ENCODE results near the gene URB2.
"Not testable (repeated sequence)": the region's sequence is repeated elsewhere in the genome, so short reads cannot be mapped to it uniquely, and the experiment has no call there.

Gene URB2

GRCh38 chr1:229625915-229626831, at the start of gene URB2, which contains the start of gene TAF5L:
Gene URB2, plus strand, starts transcription at chr1:229626247. Its CDS starts 1,387 bp downstream, at chr1:229627634.
Gene TAF5L, minus strand, starts transcription at chr1:229626122. Its CDS starts 11,640 bp downstream, at chr1:229614482.
- DNase-seq (ENCODE audit: low read depth): peak; percentile 80

GRCh38 chr1:229578168-229579058, 47.6 kb upstream of the URB2 start:
- DNase-seq (ENCODE audit: low read depth): no peak

DNA sequence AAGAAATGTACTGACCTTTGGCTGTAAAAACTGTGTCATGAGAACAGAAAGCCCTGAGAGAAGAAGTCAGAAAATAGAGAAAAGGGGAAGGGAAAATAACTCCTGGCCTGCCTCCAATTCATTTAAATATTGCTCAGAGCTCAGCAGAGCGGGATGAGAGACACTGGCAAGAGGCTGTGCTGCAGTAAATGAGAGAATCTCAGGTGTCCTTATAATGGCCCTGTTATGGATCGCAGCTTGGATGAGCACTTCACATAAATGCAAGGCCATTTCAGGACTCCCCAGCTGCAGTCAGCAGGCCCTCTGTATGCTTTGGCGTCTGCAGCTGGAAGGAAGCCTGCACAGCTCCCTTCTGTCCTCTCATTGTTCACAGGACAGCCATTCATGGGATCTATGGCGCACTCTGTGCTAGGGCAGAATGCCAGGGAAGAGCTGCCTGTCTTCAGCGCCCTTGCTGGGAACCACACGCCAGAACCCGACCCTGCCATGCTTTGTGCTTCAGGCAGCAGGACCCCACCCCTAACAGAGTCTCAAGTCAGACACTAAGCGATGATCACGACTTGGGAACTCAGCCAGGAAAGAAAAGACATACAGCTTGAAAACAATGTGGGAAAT, 46.9 kb upstream of the URB2 start:
- DNase-seq (ENCODE audit: low read depth): no peak

DNA sequence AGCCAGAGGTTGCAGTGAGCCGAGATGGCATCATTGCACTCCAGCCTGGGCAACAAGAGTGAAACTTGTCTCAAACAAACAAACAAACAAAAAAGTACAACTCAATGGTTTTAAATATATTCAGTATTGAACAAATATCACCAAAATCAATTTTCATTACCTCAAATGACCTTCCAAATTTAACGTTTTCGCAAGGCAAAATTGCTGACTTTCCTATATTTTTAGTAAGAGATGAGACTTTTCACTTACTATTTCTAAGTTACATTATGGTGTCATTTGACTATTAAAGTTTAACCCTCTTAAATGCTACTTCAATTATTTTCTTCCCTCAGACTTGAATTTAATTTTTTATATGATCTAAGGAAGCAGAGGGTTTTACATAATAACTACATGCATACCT, 44.6 kb upstream of the URB2 start:
- DNase-seq (ENCODE audit: low read depth): no peak

DNA sequence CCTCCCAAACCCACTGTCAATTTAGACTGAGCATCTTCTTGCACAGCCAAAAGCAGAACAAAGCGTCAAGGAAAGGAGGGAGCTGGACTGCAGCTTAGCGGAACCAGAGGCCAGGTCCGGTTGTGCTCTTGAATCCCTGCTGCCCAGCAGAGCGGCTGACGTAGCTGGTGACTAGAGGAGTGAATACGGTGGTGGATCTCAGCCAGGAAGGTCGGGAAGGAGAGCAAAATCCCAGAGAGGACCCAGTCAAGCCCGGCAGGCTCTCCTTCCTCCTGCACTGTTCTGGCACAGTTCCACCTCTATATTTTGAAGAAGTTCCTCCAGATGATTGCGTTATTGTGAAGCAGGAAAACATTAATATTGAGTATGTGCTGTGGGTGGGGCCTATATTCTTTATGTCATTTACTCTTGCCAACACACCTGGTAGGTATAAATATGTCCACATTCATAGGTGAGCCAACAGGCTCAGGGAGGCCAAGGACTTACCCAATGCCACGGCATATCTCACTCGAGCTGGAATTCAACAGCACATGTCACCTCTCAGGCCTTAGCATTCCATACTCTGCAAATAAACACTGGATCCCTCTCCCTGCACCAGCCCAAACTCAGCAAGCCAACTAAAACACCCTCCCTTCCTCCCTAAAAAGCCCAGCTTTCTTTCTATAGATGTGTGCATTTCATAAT, 43.9 kb upstream of the URB2 start:
- no peak for DNase-seq (ENCODE audit: low read depth)

GRCh38 chr1:229582715-229583114, 43.3 kb upstream of the URB2 start:
- no peak for DNase-seq (ENCODE audit: low read depth)

GRCh38 chr1:229585338-229585737, 40.7 kb upstream of the URB2 start:
- DNase-seq (ENCODE audit: low read depth): no peak

DNA sequence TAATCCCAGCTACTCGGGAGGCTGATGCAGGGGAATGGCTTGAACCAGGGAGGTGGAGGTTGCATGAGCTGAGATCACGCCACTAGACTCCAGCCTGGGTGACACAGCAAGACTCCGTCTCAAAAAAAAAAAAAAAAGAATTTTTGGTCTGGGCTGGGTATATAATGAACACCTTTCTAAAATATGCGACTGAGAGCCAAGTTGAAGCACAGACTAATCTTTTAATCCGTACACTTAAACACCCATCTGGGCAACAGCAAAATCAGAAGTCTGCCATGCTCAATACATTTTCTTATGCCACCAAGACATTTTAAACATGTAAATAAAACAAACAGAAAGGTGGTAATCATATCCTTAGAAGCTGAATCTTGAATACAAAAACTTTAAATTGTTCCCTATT, 35.9 kb upstream of the URB2 start:
- DNase-seq (ENCODE audit: low read depth): no peak

DNA sequence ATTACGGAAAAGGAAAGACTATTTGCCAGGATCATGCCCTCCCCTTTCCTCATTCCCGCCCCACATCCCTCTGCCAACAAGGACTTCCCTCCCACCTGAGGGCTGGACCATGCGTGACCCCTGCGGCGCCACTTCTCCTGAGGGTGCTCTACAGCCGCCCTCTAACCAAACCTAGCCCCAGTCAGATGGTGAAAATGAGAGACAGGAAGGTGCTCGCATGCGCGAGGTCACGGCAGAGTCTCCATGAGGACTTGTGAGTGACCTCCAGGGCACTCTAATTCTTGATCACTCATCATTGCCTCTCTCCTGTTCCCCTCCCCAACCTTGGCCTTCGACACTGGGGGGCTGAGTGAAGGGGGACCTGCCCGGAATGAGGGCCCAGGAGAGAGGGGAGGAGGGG, 32.2 kb upstream of the URB2 start:
- DNase-seq (ENCODE audit: low read depth): no peak

DNA sequence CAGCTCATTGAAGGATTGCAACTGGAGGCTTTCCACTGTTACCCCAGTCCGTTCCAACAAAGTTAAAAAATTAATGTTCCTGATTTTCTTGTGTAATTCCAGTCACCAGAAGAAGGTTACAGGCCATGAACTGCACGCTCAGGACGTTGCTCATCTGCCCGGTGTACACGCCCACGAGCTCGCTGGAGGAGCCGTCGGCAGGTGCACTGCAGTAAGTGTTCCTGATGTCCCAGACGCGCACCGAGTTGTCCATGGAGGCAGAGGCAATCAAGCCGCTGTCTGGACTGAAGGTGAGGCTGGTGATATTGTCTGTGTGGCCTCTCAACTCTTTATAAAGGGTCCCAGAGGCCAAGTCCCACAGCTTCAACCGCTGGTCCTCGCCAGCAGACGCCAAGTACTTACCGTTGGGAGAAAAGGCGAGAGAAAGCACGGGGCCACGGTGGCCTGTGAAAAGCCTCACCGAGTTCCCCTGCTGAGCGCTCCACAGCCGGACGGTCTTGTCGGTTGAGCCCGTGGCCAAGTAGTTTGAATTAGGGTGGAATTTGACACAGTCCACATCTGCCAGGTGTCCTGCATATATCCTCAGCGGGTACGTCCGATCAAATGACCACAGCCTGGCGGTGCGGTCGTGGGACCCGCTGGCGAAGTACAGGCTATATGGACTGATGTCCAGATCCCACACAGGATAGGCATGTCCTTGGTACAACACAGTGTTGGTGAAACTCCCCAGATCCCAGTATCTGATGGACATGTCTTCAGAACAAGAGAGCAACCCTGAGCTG, 31.6 kb upstream of the URB2 start:
- DNase-seq (ENCODE audit: low read depth): no peak

DNA sequence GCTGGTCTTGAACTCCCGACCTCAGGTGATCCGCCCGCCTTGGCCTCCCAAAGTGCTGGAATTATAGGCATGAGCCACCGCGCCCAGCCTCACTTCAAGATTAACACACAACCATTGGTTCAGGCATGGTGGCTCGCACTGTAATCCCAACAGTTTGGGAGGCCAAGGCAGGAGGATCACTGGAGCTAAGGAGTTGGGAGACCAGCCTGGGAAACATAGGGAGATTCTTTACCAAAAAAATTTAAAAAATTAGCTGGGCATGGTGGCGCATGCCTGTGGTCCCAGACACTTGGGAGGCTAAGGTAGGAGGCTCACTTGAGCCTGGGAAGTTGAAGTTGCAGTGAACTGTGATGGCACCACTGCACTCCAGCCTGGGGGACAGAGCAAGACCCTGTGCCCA, 30.2 kb upstream of the URB2 start:
- DNase-seq (ENCODE audit: low read depth): not testable (repeated sequence)

- DNase-seq (ENCODE audit: low read depth): no peak
Observed at GRCh38 chr1:229596925-229597699, 28.9 kb upstream of the URB2 start.

DNA sequence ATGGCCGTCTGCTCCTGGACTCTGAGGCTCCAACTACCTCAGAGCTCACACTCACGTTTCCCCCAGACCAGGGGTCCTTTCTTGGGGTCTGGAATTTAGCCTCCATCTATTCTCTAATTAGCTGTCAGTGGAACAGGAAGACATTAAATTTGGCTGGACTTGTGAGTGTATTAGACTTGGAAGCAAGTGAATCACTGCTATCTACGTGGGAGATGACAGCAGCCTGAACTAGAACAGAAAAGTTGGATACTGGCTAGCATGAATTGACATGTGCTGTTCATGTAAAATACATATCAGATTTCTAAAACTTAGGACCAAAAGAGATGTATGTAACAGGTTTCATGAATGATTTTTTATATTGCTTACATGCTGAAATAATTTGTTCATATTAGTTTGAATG, 28.2 kb upstream of the URB2 start:
- no peak for DNase-seq (ENCODE audit: low read depth)

DNA sequence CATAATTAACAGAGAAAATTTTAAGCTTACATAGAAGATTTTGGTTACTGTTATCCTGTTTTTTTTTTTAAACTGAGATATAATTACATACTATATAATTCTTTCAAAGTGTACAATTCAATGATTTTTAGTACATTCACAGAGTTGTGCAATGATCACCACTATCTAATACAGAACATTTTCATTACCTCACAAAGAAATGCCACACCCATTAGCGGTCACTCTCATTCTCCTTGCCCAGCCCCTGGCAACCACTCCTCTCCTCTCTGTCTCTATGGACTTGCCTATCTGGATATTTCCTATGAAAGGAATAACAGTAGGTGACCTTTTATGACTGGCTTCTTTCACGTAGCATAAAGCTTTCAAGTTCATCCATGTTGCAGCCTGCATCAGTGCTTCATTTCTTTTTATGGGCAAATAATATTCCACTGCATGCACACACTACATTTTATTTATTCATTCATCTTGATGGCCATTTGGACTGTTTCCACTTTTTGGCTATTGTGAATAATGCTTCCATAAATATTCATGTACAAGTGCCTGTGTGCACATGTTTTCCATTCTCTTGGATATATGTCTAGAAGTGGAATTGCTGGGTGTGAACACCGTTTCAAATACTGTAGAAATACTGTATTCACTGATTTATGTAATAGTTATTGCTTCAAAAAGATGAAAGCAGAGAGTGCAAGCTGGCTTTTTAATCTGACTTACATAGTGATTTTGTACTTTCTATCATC, 26.7 kb upstream of the URB2 start:
- no peak for DNase-seq (ENCODE audit: low read depth)

DNA sequence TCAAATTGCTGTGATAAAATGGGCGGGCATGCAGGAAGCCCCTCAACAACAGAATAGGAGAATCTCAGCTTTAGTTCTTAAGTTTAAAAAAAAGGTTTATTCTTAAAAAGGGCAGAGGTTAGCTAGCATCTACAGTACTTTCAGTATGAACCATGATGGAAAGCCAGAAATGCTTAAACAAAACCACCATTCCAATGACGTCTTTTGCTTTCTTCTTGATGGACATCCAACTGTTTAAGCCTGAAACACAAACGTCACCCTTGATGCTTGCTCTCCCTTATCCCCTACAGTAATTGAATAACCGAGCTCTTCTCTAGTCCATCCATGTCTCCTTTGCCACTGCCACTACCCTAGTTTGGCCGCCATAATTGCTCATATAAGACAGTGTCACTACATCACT, 25.8 kb upstream of the URB2 start:
- DNase-seq (ENCODE audit: low read depth): no peak

GRCh38 chr1:229603371-229604005, 22.6 kb upstream of the URB2 start:
- no peak for DNase-seq (ENCODE audit: low read depth)

DNA sequence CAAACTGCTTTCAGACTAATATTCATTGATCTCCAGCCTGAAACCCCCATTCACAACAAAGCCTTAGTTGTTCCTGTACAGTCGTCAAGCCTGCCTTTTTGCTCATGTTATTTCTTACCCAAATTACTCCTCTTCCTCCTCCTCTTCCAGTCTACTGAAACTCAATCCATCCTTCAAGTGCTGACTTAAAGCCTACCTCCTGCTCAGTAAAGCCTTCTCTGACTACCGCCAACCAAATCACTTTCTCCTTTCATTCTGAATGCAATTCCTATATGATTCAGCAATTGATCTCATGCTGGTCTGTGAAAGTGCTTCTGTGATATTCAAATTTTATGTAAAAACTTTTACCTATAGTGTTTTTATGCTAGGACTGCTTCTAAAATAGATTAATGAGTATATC, 18.7 kb upstream of the URB2 start:
- DNase-seq (ENCODE audit: low read depth): no peak

DNA sequence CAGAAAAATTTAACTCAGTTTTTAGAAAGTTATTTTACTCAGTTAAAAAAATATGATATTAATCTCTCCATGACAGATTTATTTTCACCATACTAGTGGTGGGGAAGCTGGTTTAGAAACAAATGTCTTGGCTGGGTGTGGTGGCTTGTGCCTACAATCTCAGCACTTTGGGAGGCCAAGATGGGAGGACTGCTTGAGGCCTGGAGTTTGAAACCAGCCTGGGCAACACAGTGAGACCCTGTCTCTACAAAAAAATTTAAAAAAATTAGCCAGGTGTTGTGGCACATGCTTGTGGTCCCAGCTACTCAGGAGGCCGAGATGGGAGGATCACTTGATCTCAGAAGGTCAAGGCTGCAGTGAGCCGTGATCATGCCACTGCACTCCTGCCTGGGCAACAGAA, 17.5 kb upstream of the URB2 start:
- DNase-seq (ENCODE audit: low read depth): no peak

DNA sequence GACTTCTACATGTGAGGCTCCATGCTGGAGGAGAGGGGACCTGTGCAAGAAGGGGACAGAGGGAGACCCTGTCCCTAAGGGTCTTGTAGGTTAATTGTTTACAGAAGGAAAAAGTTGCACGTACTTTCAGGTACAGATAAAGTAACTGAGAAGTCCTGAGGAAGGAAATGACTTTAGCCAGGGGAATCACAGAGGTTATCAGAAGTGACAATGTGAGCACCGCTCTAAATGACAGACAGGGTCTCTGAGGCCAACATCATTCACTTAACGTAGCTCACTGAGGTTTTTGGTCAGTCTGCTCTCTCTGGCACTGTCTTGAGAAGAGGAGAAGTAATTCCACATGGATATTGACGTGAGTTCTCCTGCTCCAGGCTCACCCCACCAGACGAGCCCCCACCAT, 12.1 kb upstream of the URB2 start:
- DNase-seq (ENCODE audit: low read depth): no peak
